Panc1 (cell line): ENCODE results near the gene MRPL44. TPM values are rescaled to one million over a fixed set of nuclear protein-coding genes. Genes with fewer than 3 reads are reported as not detected.
A peak's percentile ranks its signal among the peaks of the same experiment; 100 is the strongest.
"Not testable (repeated sequence)": the region's sequence is repeated elsewhere in the genome, so short reads cannot be mapped to it uniquely, and the experiment has no call there.

Source experiments
- ATAC-seq: fragments of 200-7000 bp; cut with Tn5 transposase; 2 replicates; pipeline ENCODE4 v1.9.1; 2020; ENCODE audit warnings: mild to moderate bottlenecking, moderate library complexity
- BruUV-seq: library from RNA; stranded (reverse); fragments of 400-500 nt; replicated peaks from 2 replicates; lab custom pipeline; 2021; lab: Mats Ljungman, UMichigan
- CTCF ChIA-PET: fragments of 300-600 bp; sonication (Branson Sonifier 250); formaldehyde crosslinking; loops from one replicate; lab custom pipeline; 2022; ENCODE audit warnings: antibody characterized with exemption; lab: Charles Lee
- POLR2A ChIA-PET: fragments of 300-600 bp; sonication (Branson Sonifier 250); formaldehyde crosslinking; loops from one replicate; lab custom pipeline; 2022; ENCODE audit warnings: antibody characterized with exemption; lab: Charles Lee
- DNase-seq: peaks from one replicate; pipeline ENCODE4 v3.0.0-alpha.2; 2010; ENCODE audit warnings: low read depth, low spot score
- H3K27ac ChIP-seq: 2 replicates; pipeline ENCODE4 v1.5.1; 2011; ENCODE audit warnings: mild to moderate bottlenecking, low read length, inconsistent platforms
- H3K27me3 ChIP-seq: fragments of 200-500 bp; sonication (Bioruptor generic); 2 replicates; pipeline ENCODE4 v1.6.0; 2014; ENCODE audit warnings: low read length, inconsistent platforms; ENCODE audit not compliant: control insufficient read depth, insufficient read depth
- H3K36me3 ChIP-seq: fragments of 200-500 bp; sonication (Bioruptor generic); 2 replicates; pipeline ENCODE4 v1.5.1; 2014; ENCODE audit warnings: inconsistent platforms, mild to moderate bottlenecking, low read length, moderate library complexity; ENCODE audit not compliant: control insufficient read depth, insufficient read depth
- H3K4me1 ChIP-seq: 2 replicates; pipeline ENCODE4 v1.5.1; 2011; ENCODE audit warnings: inconsistent platforms, mild to moderate bottlenecking, low read length, moderate library complexity; ENCODE audit not compliant: control insufficient read depth, insufficient read depth
- H3K4me3 ChIP-seq, 2 experiments: 2 replicates each; pipeline ENCODE4 v1.5.1; 2011 to 2012; ENCODE audit warnings: low read depth in 2 of 2, low read length in 2 of 2, mild to moderate bottlenecking in 2 of 2, inconsistent platforms in 1 of 2, moderate library complexity in 1 of 2
- H3K9me3 ChIP-seq: fragments of 200-500 bp; sonication (Bioruptor generic); 2 replicates; pipeline ENCODE4 v1.5.1; 2014; ENCODE audit warnings: low read depth, mild to moderate bottlenecking, inconsistent platforms, low read length, moderate library complexity; ENCODE audit not compliant: control insufficient read depth, insufficient read depth
- POLR2AphosphoS5 ChIP-seq: IDR thresholded peaks from 2 replicates; pipeline ENCODE4 v1.6.1; 2012; ENCODE audit warnings: mild to moderate bottlenecking, low read depth, low read length, moderate library complexity
- REST ChIP-seq, 2 experiments: IDR thresholded peaks; 2 replicates each; pipeline ENCODE4 v1.6.1; 2011 to 2012; ENCODE audit warnings: low read depth in 2 of 2, control low read depth in 1 of 2, low read length in 1 of 2, mild to moderate bottlenecking in 1 of 2, moderate library complexity in 1 of 2; ENCODE audit not compliant: insufficient read depth in 1 of 2
- SIN3A ChIP-seq: IDR thresholded peaks from 2 replicates; pipeline ENCODE4 v1.6.1; 2012; ENCODE audit warnings: low read depth, mild to moderate bottlenecking, low read length, moderate library complexity, borderline replicate concordance; ENCODE audit not compliant: insufficient read depth
- TCF7L2 ChIP-seq: IDR thresholded peaks from 2 replicates; pipeline ENCODE4 v1.6.1; 2011; ENCODE audit warnings: mild to moderate bottlenecking, low read depth, low read length, inconsistent platforms
- in situ Hi-C: cut with HindIII; loops from 2 replicates; pipeline ENCODE4 v1.10.0; 2016; ENCODE audit warnings: low sequenced_read_pairs, low pct_unique_long_range_greater_than_20kb
- intact Hi-C: fragments of 100-400 bp; cut with micrococcal nuclease; formaldehyde crosslinking; loops from one replicate; pipeline ENCODE4 v1.10.0; 2022; ENCODE audit not compliant: unreplicated experiment
- total RNA-seq: library from RNA; stranded (reverse); gene quantifications from one replicate; pipeline ENCODE4 v1.2.1, GENCODE V29; 2021; ENCODE audit not compliant: unreplicated experiment
- TF ChIP-seq, protein P1 (sequence below): fragments of 450-650 bp; IDR thresholded peaks from 2 replicates; pipeline ENCODE4 v1.5.1; 2017; ENCODE audit warnings: mild to moderate bottlenecking

MRPL44 gene
- total RNA-seq, 1 experiment from 2014 or later = 27.8 TPM

DNA sequence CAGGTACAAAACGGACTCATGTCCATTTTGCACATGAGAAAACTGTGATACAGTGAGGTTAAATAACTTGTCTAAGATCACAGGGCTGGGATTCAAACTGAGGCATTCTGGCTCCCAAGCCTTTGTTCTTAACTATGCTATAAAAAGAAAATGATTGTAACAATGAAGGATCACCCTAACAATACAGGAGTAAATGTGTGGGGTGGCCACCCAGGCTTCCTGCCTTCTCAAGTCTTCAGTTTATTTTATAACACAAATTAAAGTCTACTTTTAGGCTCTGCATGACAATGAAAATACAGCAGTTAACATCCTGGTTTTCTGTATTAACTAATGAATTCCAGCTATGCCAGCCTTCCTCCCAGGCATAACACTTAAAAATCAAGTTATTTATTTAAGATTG is 19.7 kb upstream of the MRPL44 start:
- H3K4me1 ChIP-seq = peaks cover 10% of the 10 kb centered on the region; the same call in 1 of the 2 replicates
- no TSS peak for BruUV-seq

GRCh38 chr2:223939438-223939837 is 17.8 kb upstream of the MRPL44 start:
- H3K27ac ChIP-seq, in situ Hi-C loops, POLR2A ChIA-PET, BruUV-seq, CTCF ChIA-PET, ATAC-seq, H3K36me3 ChIP-seq, H3K4me3 ChIP-seq, H3K9me3 ChIP-seq, intact Hi-C loops, H3K27me3 ChIP-seq, DNase-seq: not testable (repeated sequence)
- peaks cover 16% of the 10 kb centered on the region for H3K4me1 ChIP-seq

More for the DNA sequence above, 19.7 kb upstream of the MRPL44 start:
- CTCF ChIA-PET = no interaction called here
- Histone ChIP-seq H3K36me3 (no peaks in the 10 kb centered on the region), H3K4me3 (no peak overlapping the region), H3K9me3 (no peaks in the 10 kb centered on the region), H3K27me3 (no peaks in the 10 kb centered on the region), H3K27ac (no peak overlapping the region)
- TF ChIP-seq POLR2AphosphoS5 (no peak), REST (IDR thresholded peaks at IDR 0.05; ENCODE audit: insufficient read depth in 1 of 2, low read depth in 2 of 2, low read length in 1 of 2) (no peak), TCF7L2 (no peak), SIN3A (no peak)
- TF ChIP-seq, protein P1, sequence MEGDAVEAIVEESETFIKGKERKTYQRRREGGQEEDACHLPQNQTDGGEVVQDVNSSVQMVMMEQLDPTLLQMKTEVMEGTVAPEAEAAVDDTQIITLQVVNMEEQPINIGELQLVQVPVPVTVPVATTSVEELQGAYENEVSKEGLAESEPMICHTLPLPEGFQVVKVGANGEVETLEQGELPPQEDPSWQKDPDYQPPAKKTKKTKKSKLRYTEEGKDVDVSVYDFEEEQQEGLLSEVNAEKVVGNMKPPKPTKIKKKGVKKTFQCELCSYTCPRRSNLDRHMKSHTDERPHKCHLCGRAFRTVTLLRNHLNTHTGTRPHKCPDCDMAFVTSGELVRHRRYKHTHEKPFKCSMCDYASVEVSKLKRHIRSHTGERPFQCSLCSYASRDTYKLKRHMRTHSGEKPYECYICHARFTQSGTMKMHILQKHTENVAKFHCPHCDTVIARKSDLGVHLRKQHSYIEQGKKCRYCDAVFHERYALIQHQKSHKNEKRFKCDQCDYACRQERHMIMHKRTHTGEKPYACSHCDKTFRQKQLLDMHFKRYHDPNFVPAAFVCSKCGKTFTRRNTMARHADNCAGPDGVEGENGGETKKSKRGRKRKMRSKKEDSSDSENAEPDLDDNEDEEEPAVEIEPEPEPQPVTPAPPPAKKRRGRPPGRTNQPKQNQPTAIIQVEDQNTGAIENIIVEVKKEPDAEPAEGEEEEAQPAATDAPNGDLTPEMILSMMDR = no peak
- POLR2A ChIA-PET = no interaction called here
- intact Hi-C loops (no loop called here), in situ Hi-C loops (no loop called here)
- ATAC-seq (no peak), DNase-seq (no peak)

GRCh38 chr2:223941579-223942277 is 15.5 kb upstream of the MRPL44 start:
- peaks cover 21% of the 10 kb centered on the region for H3K4me1 ChIP-seq
- no peaks in the 10 kb centered on the region; the same call in 1 of the 2 replicates for H3K36me3 ChIP-seq
- CTCF ChIA-PET = no interaction called here
- TSS peak; percentile 12 for BruUV-seq
- DNase-seq (no peak), ATAC-seq (no peak)
- POLR2A ChIA-PET = interaction anchor here (0.6 kb wide), 3 partner anchors 10 to 129 kb away, joined by 3 to 8 read pairs (median 4); no protein-coding TSS in a partner anchor
- H3K27ac ChIP-seq = no peak overlapping the region
- in situ Hi-C loops (no loop called here), intact Hi-C loops (no loop called here)
- no peak for TF ChIP-seq TCF7L2
- TF ChIP-seq, protein P1 = no peak
- no peak for TF ChIP-seq REST (IDR thresholded peaks at IDR 0.05; ENCODE audit: insufficient read depth in 1 of 2, low read depth in 2 of 2, low read length in 1 of 2)
- no peak for TF ChIP-seq SIN3A
- TF ChIP-seq POLR2AphosphoS5 = no peak
- H3K9me3 ChIP-seq = no peaks in the 10 kb centered on the region
- H3K27me3 ChIP-seq = no peaks in the 10 kb centered on the region
- no peak overlapping the region for H3K4me3 ChIP-seq
